Measurements from ENCODE around the gene TARBP2. TPM values are rescaled to one million over a fixed set of nuclear protein-coding genes. Genes with fewer than 3 reads are reported as not detected.

Gene TARBP2
- total and polyA plus RNA-seq, 4 donors, result 15.7 to 22.0 (median 18.4) TPM

DNA sequence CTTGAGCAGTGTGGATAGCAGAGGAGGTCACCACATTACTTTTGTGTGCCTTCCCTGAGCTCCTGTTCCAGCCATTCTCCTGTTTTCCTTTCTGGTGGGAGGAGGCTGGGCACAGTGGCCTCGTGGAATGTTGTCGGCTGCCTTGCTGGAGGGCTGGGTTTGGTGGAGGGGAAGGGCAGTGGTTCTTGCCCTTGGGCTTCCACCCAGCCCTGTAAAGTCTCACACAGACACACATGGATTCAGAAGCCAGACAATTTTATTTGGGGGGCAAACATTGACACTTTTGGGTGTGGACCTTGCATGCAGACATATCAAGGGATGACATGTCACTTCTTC is 5.3 kb downstream of the TARBP2 start:
- TF ChIP-seq HNF4A (conservative IDR thresholded peaks at IDR 0.05), result no peak
- 61% methylated on average over 2 of the region's 2 CpGs for WGBS

DNA sequence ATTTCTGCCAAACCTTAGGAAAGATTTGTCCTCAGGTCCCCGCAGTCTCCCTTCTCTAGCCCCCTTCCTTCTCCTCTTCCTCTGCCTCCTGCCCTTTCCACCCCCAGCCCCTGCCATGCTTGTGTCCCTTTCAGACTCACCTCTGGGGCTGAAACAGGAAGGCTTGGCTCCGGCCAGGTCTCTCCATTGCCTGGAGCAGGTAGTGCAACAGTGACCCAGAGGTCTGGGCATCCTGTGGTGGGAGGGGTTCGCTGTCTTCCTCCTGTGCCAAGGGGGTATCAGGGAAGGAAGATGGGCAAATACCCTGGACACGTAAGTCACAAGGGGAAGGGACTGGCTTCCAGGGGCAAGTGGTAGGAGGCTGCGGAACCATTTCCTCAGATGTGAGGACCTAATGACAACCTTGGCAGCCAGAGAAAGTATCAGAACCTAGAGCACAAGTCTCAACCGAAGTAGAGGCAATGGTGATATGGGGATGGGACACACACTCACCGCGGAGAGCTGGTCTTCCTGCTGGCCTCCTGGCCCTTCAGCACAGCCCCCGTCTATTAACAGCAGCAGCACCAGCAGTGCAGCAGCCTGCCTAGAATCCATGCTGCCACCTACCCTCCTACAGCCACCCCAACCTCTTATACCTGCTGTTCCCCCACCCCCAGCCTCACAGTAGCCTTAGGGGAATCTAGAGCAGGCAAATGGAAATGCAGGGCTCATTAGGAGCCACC is 6.0 kb downstream of the TARBP2 start, which contains the start of gene NPFF:
TSS of gene NPFF (minus strand) at position 604 of the 722 bp plus-strand sequence. CDS start at position 594, 10 bp downstream.
- no peak for DNase-seq (ENCODE audit: low spot score)
- Histone ChIP-seq H3K27ac (ENCODE audit: low read depth in 1 of 2, low read length in 2 of 2) (no peak within 1 kb of the TSS), H3K36me3 (ENCODE audit: control insufficient read depth in 4 of 4, insufficient read depth in 3 of 4, low read depth in 1 of 4, low read length in 3 of 4) (peaks cover 0 to 22% (median 12%) of the 10 kb centered on the region in 4 donors)

More for the DNA sequence above, 5.3 kb downstream of the TARBP2 start:
- Histone ChIP-seq H3K4me3 (ENCODE audit: low read depth in 1 of 3, low read length in 3 of 3) (no peak overlapping the region), H3K9ac (ENCODE audit: low read depth in 1 of 2, low read length in 2 of 2) (no peak overlapping the region), H3K4me1 (ENCODE audit: control insufficient read depth in 4 of 4, insufficient read depth in 4 of 4, low read length in 3 of 4) (peaks cover 5 to 17% (median 15%) of the 10 kb centered on the region in 4 donors), H3K36me3 (ENCODE audit: control insufficient read depth in 4 of 4, insufficient read depth in 3 of 4, low read depth in 1 of 4, low read length in 3 of 4) (peaks cover 0 to 19% (median 6%) of the 10 kb centered on the region in 4 donors), H3K27me3 (ENCODE audit: control insufficient read depth in 4 of 4, insufficient read depth in 4 of 4, low read length in 3 of 4) (no peaks in the 10 kb centered on the region), H3K9me3 (ENCODE audit: control insufficient read depth in 4 of 4, low read length in 3 of 4) (no peaks in the 10 kb centered on the region), H3K27ac (ENCODE audit: low read depth in 1 of 2, low read length in 2 of 2) (no peak overlapping the region)
- no peak for DNase-seq (ENCODE audit: low spot score)

DNA sequence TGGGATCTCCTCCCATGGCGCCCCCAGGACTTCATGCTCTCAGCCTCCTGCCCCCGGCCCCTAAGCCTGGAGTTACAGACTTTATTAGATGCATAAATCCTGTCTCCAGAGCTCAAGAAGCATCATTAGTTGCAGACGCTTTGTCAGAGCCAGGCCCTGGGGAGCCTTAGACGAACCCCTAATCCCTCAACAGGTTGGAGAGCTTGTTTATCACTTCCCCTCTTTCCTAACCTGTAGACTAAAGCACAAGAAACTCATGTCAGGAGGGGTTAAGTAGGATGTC is 6.5 kb downstream of the TARBP2 start:
- Histone ChIP-seq H3K36me3 (ENCODE audit: control insufficient read depth in 4 of 4, insufficient read depth in 3 of 4, low read depth in 1 of 4, low read length in 3 of 4) (peaks cover 0 to 27% (median 14%) of the 10 kb centered on the region in 4 donors), H3K27ac (ENCODE audit: low read depth in 1 of 2, low read length in 2 of 2) (no peak overlapping the region), H3K4me1 (ENCODE audit: control insufficient read depth in 4 of 4, insufficient read depth in 4 of 4, low read length in 3 of 4) (peaks cover 1 to 7% (median 5%) of the 10 kb centered on the region in 4 donors), H3K9me3 (ENCODE audit: control insufficient read depth in 4 of 4, low read length in 3 of 4) (no peaks in the 10 kb centered on the region), H3K4me3 (ENCODE audit: low read depth in 1 of 3, low read length in 3 of 3) (no peak overlapping the region), H3K27me3 (ENCODE audit: control insufficient read depth in 4 of 4, insufficient read depth in 4 of 4, low read length in 3 of 4) (no peaks in the 10 kb centered on the region), H3K9ac (ENCODE audit: low read depth in 1 of 2, low read length in 2 of 2) (no peak overlapping the region)
- WGBS, result 90% methylated on average over 4 of the region's 4 CpGs
- DNase-seq (ENCODE audit: low spot score), result no peak
- TF ChIP-seq, protein P1, sequence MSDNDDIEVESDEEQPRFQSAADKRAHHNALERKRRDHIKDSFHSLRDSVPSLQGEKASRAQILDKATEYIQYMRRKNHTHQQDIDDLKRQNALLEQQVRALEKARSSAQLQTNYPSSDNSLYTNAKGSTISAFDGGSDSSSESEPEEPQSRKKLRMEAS (IDR thresholded peaks at IDR 0.05), result no peak
- TF ChIP-seq, protein P2, sequence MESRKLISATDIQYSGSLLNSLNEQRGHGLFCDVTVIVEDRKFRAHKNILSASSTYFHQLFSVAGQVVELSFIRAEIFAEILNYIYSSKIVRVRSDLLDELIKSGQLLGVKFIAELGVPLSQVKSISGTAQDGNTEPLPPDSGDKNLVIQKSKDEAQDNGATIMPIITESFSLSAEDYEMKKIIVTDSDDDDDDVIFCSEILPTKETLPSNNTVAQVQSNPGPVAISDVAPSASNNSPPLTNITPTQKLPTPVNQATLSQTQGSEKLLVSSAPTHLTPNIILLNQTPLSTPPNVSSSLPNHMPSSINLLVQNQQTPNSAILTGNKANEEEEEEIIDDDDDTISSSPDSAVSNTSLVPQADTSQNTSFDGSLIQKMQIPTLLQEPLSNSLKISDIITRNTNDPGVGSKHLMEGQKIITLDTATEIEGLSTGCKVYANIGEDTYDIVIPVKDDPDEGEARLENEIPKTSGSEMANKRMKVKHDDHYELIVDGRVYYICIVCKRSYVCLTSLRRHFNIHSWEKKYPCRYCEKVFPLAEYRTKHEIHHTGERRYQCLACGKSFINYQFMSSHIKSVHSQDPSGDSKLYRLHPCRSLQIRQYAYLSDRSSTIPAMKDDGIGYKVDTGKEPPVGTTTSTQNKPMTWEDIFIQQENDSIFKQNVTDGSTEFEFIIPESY (IDR thresholded peaks at IDR 0.05), result no peak
- no peak for TF ChIP-seq JUND (IDR thresholded peaks at IDR 0.05)
- no peak for TF ChIP-seq FOXA2 (IDR thresholded peaks at IDR 0.05)
- TF ChIP-seq HNF4G (IDR thresholded peaks at IDR 0.05), result no peak
- TF ChIP-seq HNF4A (conservative IDR thresholded peaks at IDR 0.05), result no peak
- TF ChIP-seq, protein P3, sequence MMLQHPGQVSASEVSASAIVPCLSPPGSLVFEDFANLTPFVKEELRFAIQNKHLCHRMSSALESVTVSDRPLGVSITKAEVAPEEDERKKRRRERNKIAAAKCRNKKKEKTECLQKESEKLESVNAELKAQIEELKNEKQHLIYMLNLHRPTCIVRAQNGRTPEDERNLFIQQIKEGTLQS (IDR thresholded peaks at IDR 0.05), result no peak
- TF ChIP-seq, protein P4, sequence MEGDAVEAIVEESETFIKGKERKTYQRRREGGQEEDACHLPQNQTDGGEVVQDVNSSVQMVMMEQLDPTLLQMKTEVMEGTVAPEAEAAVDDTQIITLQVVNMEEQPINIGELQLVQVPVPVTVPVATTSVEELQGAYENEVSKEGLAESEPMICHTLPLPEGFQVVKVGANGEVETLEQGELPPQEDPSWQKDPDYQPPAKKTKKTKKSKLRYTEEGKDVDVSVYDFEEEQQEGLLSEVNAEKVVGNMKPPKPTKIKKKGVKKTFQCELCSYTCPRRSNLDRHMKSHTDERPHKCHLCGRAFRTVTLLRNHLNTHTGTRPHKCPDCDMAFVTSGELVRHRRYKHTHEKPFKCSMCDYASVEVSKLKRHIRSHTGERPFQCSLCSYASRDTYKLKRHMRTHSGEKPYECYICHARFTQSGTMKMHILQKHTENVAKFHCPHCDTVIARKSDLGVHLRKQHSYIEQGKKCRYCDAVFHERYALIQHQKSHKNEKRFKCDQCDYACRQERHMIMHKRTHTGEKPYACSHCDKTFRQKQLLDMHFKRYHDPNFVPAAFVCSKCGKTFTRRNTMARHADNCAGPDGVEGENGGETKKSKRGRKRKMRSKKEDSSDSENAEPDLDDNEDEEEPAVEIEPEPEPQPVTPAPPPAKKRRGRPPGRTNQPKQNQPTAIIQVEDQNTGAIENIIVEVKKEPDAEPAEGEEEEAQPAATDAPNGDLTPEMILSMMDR (IDR thresholded peaks at IDR 0.05; ENCODE audit: low read depth, low read length, missing input control), result no peak
- TF ChIP-seq YY1 (IDR thresholded peaks at IDR 0.05), result no peak
- no peak for TF ChIP-seq RAD21 (IDR thresholded peaks at IDR 0.05)
- TF ChIP-seq EGR1 (IDR thresholded peaks at IDR 0.05; ENCODE audit: low read depth in 2 of 2), result no peak
- TF ChIP-seq, protein P5, sequence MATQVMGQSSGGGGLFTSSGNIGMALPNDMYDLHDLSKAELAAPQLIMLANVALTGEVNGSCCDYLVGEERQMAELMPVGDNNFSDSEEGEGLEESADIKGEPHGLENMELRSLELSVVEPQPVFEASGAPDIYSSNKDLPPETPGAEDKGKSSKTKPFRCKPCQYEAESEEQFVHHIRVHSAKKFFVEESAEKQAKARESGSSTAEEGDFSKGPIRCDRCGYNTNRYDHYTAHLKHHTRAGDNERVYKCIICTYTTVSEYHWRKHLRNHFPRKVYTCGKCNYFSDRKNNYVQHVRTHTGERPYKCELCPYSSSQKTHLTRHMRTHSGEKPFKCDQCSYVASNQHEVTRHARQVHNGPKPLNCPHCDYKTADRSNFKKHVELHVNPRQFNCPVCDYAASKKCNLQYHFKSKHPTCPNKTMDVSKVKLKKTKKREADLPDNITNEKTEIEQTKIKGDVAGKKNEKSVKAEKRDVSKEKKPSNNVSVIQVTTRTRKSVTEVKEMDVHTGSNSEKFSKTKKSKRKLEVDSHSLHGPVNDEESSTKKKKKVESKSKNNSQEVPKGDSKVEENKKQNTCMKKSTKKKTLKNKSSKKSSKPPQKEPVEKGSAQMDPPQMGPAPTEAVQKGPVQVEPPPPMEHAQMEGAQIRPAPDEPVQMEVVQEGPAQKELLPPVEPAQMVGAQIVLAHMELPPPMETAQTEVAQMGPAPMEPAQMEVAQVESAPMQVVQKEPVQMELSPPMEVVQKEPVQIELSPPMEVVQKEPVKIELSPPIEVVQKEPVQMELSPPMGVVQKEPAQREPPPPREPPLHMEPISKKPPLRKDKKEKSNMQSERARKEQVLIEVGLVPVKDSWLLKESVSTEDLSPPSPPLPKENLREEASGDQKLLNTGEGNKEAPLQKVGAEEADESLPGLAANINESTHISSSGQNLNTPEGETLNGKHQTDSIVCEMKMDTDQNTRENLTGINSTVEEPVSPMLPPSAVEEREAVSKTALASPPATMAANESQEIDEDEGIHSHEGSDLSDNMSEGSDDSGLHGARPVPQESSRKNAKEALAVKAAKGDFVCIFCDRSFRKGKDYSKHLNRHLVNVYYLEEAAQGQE (IDR thresholded peaks at IDR 0.05), result no peak

More for the DNA sequence above, 6.0 kb downstream of the TARBP2 start, which contains the start of gene NPFF:
- H3K9me3 ChIP-seq (ENCODE audit: control insufficient read depth in 4 of 4, low read length in 3 of 4), result no peaks in the 10 kb centered on the region
- no peak within 1 kb of the TSS for H3K9ac ChIP-seq (ENCODE audit: low read depth in 1 of 2, low read length in 2 of 2)
- WGBS, result 95% methylated on average over 9 of the region's 9 CpGs
- TF ChIP-seq NR2F2 (IDR thresholded peaks at IDR 0.05) (no peak), HNF4A (conservative IDR thresholded peaks at IDR 0.05) (no peak)
- H3K27me3 ChIP-seq (ENCODE audit: control insufficient read depth in 4 of 4, insufficient read depth in 4 of 4, low read length in 3 of 4), result no peaks in the 10 kb centered on the region
- H3K4me1 ChIP-seq (ENCODE audit: control insufficient read depth in 4 of 4, insufficient read depth in 4 of 4, low read length in 3 of 4), result peaks cover 2 to 11% (median 9%) of the 10 kb centered on the region in 4 donors
- H3K4me3 ChIP-seq (ENCODE audit: low read depth in 1 of 3, low read length in 3 of 3), result no peak within 1 kb of the TSS

All from liver (tissue), 9 donors.